Fibroblast of lung (primary cell): ENCODE results near the gene PRSS53.

Experiments used
- EZH2 ChIP-seq: IDR thresholded peaks from 2 replicates; pipeline ENCODE4 v1.5.1; 2012; ENCODE audit warnings: low read length, control low read depth, mild to moderate bottlenecking; ENCODE audit errors: missing control alignments
- TF ChIP-seq, protein P1 (sequence below), 2 donors: IDR thresholded peaks in 1 of 2; conservative IDR thresholded peaks in 1 of 2; 1 replicate in 1 of 2; 2 replicates in 1 of 2; pipeline ENCODE4 v1.5.1; 2011 to 2012; ENCODE audit warnings: low read length in 2 of 2, control low read depth in 1 of 2, inconsistent platforms in 1 of 2, low read depth in 1 of 2, mild to moderate bottlenecking in 1 of 2

GRCh38 chr16:31134091-31134571 lies 45.4 kb upstream of the PRSS53 start:
- TF ChIP-seq, protein P1, sequence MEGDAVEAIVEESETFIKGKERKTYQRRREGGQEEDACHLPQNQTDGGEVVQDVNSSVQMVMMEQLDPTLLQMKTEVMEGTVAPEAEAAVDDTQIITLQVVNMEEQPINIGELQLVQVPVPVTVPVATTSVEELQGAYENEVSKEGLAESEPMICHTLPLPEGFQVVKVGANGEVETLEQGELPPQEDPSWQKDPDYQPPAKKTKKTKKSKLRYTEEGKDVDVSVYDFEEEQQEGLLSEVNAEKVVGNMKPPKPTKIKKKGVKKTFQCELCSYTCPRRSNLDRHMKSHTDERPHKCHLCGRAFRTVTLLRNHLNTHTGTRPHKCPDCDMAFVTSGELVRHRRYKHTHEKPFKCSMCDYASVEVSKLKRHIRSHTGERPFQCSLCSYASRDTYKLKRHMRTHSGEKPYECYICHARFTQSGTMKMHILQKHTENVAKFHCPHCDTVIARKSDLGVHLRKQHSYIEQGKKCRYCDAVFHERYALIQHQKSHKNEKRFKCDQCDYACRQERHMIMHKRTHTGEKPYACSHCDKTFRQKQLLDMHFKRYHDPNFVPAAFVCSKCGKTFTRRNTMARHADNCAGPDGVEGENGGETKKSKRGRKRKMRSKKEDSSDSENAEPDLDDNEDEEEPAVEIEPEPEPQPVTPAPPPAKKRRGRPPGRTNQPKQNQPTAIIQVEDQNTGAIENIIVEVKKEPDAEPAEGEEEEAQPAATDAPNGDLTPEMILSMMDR (conservative IDR thresholded peaks at IDR 0.05 in 1 of 2, IDR thresholded peaks at IDR 0.05 in 1 of 2; ENCODE audit: low read depth in 1 of 2, low read length in 2 of 2) = no peak
- no peak for TF ChIP-seq EZH2
